NCI-H128 (cell line): ENCODE measurements around the gene NDUFB7.

Experiments
- DNase-seq: peaks from one replicate; lab custom pipeline; 2025; ENCODE audit not compliant: unreplicated experiment; lab: John Stamatoyannopoulos, UW

The NDUFB7 gene

DNA sequence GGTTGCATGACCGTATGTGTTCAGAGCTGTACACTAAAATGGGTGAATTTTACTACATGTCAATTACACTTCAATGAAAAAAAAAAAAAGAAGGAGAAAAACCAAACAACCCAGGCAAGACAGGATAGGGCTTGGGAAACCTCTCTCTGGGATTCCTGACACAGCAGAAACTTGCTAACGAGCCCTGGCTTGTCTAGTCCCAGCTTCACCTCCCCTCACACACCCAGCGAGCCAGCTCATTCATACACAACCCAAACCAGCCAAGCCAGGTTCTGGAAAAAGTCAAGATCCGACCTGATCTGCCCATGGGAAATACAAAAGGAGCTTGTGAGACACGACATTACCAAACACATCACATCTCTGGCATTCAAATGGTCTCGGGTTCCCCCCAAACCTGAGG is 46.1 kb downstream of the NDUFB7 start:
- no peak for DNase-seq

DNA sequence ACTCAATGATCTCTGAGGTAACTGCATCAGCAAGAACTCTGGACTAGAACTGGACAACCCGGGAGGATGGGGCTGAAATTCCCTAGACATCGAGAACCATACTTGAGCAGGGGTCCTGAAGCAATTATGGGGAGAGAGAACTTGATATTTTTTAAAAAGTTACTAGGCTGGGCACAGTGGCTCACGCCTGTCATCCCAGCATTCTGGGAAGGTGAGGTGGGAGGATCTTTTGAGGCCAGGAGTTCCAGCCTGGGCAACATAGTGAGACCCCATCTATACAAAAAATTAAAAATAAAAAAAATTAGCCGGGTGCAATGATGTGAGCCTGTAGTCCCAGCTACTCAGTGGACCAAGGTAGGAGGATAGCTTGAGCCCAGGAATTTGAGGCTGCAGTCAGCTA is 51.3 kb downstream of the NDUFB7 start:
- no peak for DNase-seq

DNA sequence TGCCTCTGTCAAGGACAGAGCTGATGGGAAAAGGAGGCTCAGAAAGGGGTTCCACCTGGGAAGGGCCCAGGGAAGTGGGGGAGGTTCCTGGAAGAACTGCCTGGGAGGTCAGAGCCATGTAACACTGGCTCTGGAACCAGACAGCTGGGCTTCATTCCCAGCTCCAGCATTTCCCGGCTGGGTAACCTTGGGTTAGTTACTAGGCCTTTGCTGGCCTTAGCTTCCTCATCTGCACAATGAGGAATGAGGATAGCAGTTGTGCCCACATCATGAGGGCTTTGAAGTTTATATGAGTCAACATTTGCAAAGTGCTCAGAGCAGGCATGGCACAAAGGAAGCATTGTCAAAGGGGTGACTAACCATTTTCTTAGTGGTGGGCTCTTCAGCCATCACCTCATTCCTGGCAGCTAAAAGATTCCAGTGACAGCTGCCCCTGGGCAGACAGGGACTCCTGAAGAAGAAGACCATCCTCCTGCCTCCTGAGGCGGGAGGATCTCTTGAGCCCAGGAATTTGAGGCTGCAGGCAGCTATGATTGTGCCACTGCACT is 51.9 kb downstream of the NDUFB7 start:
- no peak for DNase-seq

DNA sequence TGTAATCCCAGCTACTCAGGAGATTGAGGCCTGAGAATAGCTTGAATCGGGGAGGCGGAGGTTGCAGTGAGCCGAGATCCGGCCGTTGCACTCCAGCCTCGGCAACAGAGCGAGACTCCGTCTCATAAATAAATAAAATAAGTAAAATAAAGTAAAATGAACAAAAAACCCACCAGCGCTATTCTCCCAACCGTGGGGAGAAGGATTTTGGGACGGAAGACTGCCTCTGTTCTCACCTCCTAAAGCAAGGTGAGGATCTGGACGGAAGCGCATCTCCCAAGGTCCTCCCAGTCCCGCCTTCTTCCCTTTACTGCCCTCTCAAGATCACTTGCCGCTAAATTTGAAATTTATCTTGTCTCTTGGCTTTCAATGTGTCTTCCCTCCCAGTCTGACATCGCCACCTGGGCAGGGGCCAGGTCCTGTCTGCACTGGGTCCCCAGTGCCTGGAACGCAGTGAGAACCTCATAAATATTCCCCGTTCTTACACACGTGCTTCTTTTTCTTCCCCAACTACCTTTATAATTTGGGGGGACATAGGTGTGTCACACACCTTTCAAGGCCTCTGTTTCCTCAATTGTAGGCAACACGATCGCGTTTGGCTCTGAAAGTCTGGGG is 52.5 kb downstream of the NDUFB7 start:
- no peak for DNase-seq

DNA sequence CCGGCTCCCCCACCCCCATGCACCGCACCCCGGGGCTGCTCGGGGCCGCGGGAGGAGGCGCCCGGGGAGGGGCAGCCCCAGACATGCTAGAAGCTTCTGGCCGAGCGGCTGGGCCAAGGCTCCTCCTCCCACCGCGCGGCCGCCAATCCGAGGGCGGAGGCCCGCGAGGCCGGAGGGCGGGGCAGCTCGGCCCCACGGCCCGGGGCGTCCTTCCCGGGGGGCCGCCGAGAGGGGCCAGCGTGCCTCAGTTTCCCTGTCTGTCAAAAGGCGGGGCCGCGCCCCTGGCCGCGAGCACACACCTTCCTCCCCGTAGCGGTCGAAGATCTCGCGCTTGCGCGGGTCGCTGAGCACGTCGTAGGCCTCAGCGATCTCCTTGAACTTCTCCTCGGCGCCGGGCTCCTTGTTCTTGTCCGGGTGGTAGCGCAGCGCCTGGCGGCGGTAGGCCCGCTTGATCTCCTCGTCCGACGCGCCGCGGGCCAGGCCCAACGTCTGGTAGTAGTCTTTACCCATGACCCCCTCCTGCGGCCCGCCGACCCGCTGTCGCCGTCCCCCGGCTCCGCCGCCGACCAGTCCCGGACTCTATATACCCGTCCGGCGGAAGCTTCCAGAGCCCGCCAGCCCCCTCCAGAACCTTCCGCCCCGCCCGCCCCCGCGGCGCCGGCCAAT is 53.9 kb downstream of the NDUFB7 start, which contains the start of gene DNAJB1:
TSS of gene DNAJB1 (minus strand) at position 558 of the 666 bp plus-strand sequence. CDS start at position 510, 48 bp downstream.
- no peak for DNase-seq

DNA sequence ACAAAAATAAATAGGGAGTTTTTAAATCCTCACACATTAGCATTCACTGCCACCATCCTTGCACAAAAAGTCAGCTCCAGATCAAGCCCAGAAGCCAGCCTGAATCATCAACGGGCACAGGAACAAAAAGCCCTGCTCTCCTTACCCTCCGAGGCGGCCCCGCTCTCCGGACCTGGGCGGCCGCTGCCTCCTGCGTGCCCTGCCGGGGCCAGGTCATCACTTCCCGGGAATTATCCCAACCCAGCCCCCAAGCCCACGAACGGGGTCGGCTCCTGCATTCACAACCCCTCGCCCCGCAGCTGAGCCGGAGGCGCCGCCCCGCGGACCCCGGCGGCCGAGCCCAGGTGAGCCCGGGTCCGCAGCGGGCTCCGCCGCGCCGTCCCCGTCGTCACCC is 54.4 kb downstream of the NDUFB7 start:
- DNase-seq: no peak

DNA sequence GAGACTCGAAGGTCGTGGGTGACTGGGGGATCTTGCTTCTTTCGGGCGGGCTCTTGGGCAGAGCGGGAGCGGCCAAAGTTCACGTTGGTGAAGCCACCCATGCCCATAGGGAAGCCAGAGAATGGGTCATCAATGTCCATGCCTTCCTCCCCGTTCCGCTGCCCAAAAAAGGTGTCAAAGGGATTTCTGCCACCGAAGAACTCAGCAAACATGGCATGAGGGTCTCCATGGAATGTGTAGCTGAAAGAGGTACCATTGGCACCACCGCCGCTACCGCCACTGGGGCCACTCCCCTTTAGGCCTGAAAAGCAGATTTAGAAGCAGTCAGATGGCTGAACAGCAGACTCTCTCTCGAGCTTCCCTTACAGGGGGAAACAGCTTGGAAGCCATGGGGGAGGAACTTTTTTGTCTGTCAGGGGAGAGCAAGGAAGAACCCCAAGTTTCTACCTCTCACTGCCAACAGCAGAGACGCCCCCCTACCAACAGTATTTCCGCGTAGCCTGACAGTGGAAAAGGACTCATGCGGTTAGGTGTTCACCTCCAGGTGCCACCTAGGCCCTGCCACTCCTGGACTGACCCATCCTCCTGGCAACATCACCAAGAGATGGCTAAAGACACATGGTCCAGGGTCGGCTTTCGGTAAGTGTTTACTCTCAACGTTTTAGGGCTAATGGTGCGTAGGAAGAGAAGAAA is 55.0 kb downstream of the NDUFB7 start:
- DNase-seq: no peak
